ENCODE measurements around the gene C14orf93.

Gene C14orf93

DNA sequence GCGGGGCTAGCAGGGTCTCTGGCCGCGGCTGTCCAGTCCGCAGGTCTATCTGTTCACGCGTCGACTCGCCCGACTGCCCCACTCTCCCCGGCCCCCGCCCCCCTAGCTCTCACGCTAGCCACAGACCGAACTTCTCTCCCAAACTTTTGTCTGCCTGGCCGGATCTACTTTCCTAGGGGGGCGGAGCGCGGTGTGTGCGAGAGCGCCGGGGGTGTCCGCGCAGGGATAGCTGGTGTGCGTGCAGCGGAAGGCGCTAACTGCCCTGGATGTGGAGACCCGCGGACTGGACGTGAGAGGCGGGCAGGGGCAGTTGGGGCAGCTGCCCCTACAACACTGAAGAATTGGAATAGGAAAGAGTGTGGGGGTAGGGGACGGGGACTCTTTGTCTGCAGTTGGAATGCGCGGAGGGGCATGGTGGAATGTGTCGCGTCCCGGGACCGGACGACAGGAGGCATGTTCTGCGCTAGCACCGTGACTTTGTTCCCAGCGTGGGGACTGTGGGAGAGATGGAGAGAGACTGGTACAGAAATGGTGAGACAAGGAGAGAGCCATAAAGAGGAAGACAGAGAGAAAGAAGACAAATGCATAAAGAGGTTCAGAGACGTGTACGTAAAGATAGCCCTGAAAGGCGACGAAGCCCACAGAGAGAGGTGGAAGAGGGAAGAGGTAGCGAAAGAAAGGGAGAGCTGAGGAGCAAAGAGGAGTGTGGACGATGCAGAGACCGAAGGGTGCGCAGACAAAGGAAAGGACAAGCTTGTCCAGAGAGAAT lies 27.3 kb downstream of the C14orf93 start, which contains the start of gene AJUBA:
TSS of gene AJUBA (minus strand) at position 75 of the 769 bp plus-strand sequence. CDS start 285 bp downstream, outside the sequence.
- H3K4me3 ChIP-seq (ENCODE audit: low read length): peak within 1 kb of the TSS; percentile 85
- no peak within 1 kb of the TSS for H3K27ac ChIP-seq (ENCODE audit: low read length)
- H3K36me3 ChIP-seq (ENCODE audit: insufficient read depth, low read depth, low read length): peaks cover 11% of the 10 kb centered on the region; the same call in 1 of the 2 replicates
- H3K9me3 ChIP-seq (ENCODE audit: insufficient read depth, low read depth, low read length): no peaks in the 10 kb centered on the region
- H3K27me3 ChIP-seq (ENCODE audit: insufficient read depth, low read length): peaks cover 26% of the 10 kb centered on the region
- peak within 1 kb of the TSS; percentile 86 for H3K9ac ChIP-seq (ENCODE audit: low read depth, low read length)
- peaks cover 26% of the 10 kb centered on the region for H3K4me1 ChIP-seq (ENCODE audit: insufficient read depth, low read length)

DNA sequence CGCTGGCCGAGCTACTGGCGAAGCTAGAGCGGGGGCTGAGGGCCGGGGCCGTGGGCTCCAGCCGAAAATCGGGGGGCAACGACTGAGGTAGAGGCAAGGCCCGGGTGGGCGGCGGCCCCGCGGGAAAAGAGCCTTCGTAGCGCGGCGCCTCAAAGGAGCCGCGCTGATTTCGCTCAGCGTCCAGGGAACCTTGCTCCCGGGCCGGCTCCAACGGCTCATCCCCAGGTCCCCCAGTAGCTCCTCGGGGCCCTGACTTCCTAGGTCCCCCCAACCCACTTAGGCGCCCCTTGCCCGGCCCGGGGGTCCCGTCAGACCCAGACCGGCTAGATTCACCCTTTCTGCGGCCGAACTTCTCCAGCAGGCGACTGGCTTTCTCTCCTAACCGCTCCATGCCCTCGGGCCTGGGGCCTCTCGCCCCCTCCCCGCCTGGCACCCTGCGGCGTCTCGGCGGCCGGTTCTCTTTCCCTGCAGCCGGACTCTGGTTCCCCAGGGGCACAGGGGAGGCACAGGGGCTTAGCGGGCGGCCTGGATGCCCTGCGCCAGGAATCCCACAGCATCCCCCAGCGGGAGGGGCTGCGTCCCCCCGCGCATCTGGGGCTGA lies 28.0 kb downstream of the C14orf93 start:
- Histone ChIP-seq H3K9me3 (ENCODE audit: insufficient read depth, low read depth, low read length) (no peaks in the 10 kb centered on the region), H3K4me1 (ENCODE audit: insufficient read depth, low read length) (peaks cover 31% of the 10 kb centered on the region), H3K36me3 (ENCODE audit: insufficient read depth, low read depth, low read length) (peaks cover 15% of the 10 kb centered on the region), H3K4me3 (ENCODE audit: low read length) (peak overlapping the region; percentile 85), H3K9ac (ENCODE audit: low read depth, low read length) (peak overlapping the region; percentile 86), H3K27me3 (ENCODE audit: insufficient read depth, low read length) (peaks cover 26% of the 10 kb centered on the region), H3K27ac (ENCODE audit: low read length) (no peak overlapping the region)

DNA sequence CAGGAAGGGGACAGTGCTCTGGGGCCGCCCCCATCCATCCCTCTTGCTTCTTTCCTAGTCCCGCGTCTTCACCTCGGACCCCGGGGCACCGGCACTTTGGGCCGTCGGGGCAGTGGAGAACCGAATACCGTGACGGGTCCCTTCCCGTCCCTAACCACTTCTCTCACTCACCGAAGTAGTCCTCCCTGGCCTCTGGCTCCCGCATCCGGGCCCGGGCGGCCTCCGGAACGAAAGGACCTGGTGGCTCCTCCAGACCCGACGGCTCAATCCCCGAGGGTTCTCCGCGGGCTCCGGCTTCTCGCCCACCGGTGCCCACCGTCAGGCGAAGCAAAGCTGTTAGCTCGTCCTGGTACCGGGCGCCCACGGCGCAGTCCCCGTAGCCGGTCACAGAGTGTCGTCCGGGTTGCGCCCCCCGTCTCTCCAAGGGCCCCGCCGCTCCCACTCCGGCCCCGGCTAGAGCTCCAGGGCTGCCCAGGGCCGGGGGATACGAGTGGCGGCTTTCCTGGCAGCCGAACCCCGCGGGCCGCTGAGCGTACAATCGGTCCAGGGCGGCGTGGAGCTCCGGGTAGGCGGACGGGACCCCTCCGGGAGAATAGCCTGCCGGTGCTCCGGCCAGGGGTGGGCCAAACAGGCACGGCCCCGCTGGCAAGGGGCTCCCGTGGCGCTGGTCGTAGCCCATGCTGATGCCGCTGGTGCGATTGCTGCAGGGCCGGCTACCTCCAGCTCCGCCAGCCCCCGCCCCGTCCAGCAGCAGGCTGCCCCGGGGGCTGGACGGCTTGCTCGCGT lies 28.7 kb downstream of the C14orf93 start:
- H3K9ac ChIP-seq (ENCODE audit: low read depth, low read length): peak overlapping the region; percentile 86
- H3K4me3 ChIP-seq (ENCODE audit: low read length): peak overlapping the region; percentile 85
- peaks cover 38% of the 10 kb centered on the region for H3K4me1 ChIP-seq (ENCODE audit: insufficient read depth, low read length)
- peaks cover 26% of the 10 kb centered on the region for H3K27me3 ChIP-seq (ENCODE audit: insufficient read depth, low read length)
- H3K9me3 ChIP-seq (ENCODE audit: insufficient read depth, low read depth, low read length): no peaks in the 10 kb centered on the region
- no peak overlapping the region for H3K27ac ChIP-seq (ENCODE audit: low read length)
- H3K36me3 ChIP-seq (ENCODE audit: insufficient read depth, low read depth, low read length): peaks cover 22% of the 10 kb centered on the region

DNA sequence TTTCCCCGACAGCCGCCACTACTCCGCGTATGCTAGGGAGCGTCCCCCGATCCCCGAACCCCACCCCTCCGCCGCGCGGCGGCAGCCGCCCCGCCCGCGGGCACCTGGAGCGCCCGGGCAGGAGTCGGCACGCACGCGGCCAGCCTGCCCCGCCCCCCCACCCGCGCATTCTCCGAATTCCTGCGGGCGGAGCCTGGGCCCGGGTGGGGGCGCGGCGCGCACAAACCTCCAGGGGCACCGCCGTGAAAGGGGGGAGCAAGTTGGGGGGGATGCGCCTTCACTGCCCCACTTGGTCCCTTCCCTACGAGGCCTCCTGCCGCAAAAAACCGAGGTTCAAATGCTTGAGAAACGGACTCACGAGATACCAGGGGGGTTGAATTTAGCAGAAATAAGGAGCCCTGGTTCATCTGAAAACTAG lies 29.3 kb downstream of the C14orf93 start:
- H3K4me1 ChIP-seq (ENCODE audit: insufficient read depth, low read length): peaks cover 39% of the 10 kb centered on the region
- peaks cover 26% of the 10 kb centered on the region for H3K27me3 ChIP-seq (ENCODE audit: insufficient read depth, low read length)
- peaks cover 27% of the 10 kb centered on the region for H3K36me3 ChIP-seq (ENCODE audit: insufficient read depth, low read depth, low read length)
- H3K27ac ChIP-seq (ENCODE audit: low read length): no peak overlapping the region
- H3K9me3 ChIP-seq (ENCODE audit: insufficient read depth, low read depth, low read length): no peaks in the 10 kb centered on the region
- H3K9ac ChIP-seq (ENCODE audit: low read depth, low read length): peak overlapping the region; percentile 86
- H3K4me3 ChIP-seq (ENCODE audit: low read length): peak overlapping the region; percentile 86

DNA sequence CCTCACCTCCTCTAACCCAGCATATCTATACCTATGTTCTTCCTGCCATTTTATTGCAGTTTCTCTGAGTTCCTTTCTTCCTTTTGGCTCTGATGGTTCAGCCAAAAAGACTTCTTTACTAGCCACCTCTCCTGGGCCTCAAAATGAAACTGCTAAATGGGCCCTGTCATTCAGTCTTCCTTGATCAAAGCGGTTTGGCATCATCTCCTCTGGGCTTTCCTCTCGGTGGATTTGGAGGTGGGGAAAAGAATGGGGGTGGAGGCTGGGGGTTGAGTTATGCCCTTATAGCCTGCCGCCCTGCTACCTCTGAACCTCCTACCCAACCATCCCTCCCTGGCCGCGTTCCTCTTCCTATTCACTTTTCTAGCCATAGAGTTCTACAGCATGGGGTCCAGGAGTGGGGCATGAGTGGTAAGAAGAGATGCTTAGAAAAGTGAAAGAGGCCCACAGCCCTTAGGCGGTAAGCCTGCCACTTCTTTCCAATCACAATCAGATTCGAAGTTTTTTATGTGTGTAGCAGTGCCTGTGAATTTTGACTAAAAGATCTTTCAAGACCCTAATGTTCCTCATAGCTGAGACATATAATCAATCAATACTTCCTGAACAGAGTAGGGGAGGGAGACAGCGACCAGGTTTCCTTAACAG lies 30.1 kb downstream of the C14orf93 start:
- peaks cover 26% of the 10 kb centered on the region for H3K27me3 ChIP-seq (ENCODE audit: insufficient read depth, low read length)
- H3K9ac ChIP-seq (ENCODE audit: low read depth, low read length): peak overlapping the region; percentile 72; the same call in 1 of the 2 replicates
- H3K36me3 ChIP-seq (ENCODE audit: insufficient read depth, low read depth, low read length): peaks cover 33% of the 10 kb centered on the region
- H3K4me1 ChIP-seq (ENCODE audit: insufficient read depth, low read length): peaks cover 39% of the 10 kb centered on the region
- H3K9me3 ChIP-seq (ENCODE audit: insufficient read depth, low read depth, low read length): no peaks in the 10 kb centered on the region
- no peak overlapping the region for H3K27ac ChIP-seq (ENCODE audit: low read length)
- H3K4me3 ChIP-seq (ENCODE audit: low read length): peak overlapping the region; percentile 86

DNA sequence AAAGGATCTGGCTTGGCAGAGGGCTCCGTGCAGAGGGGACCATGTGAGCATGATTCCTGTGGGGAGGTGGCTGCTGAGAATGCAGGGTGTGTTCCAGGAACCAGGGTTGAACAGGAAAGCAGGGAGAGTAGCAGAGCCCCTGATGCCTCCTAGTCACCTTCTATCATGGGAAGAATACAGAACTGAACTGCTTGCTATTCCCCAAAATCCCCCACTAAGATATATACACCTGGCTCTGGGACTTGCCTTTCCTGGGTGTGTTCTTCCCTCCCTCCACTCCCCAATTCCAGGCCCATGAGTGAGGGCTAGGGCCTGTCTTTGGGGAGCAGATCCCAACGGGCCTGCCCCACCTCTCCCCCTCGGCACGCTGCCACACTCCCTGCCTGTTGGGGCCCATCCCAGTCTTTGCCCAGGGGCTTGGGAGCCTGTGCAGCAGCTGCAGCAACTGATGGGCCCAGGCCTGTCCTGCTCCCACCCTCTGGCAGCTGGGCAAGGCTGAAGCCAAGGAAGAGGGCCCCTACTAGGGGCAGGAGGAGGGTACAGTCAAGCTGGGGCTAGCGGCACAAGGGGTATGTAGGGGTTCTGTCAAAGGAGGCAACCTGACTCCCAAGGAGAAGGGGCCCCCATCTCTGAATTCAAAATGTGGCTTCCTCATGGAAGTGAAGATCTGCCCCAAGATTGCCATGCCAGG lies 30.8 kb downstream of the C14orf93 start:
- Histone ChIP-seq H3K27me3 (ENCODE audit: insufficient read depth, low read length) (peaks cover 26% of the 10 kb centered on the region), H3K9ac (ENCODE audit: low read depth, low read length) (peak overlapping the region; percentile 72; the same call in 1 of the 2 replicates), H3K4me1 (ENCODE audit: insufficient read depth, low read length) (peaks cover 39% of the 10 kb centered on the region), H3K4me3 (ENCODE audit: low read length) (peak overlapping the region; percentile 86; the same call in 1 of the 2 replicates), H3K36me3 (ENCODE audit: insufficient read depth, low read depth, low read length) (peaks cover 40% of the 10 kb centered on the region), H3K27ac (ENCODE audit: low read length) (no peak overlapping the region), H3K9me3 (ENCODE audit: insufficient read depth, low read depth, low read length) (no peaks in the 10 kb centered on the region)

DNA sequence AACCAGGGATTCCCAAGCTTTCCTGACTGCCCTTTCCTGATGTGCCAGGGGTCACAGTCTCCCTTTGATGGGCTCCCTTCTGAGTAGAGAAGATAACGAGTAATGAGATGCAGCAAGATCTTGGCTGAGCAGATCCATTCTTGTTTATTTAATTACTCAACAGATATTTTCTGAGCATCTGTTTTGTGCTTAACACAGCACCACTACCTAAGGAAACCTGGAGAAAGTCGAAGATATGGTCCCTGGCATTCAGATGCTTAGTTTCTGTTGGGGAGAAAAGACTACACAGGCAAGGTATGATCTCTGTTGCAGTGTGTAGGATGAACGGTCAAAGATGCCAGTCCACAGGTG lies 31.5 kb downstream of the C14orf93 start:
- Histone ChIP-seq H3K9me3 (ENCODE audit: insufficient read depth, low read depth, low read length) (no peaks in the 10 kb centered on the region), H3K4me3 (ENCODE audit: low read length) (peak overlapping the region; percentile 86; the same call in 1 of the 2 replicates), H3K27ac (ENCODE audit: low read length) (peak overlapping the region; percentile 73), H3K27me3 (ENCODE audit: insufficient read depth, low read length) (peaks cover 26% of the 10 kb centered on the region), H3K9ac (ENCODE audit: low read depth, low read length) (peak overlapping the region; percentile 72; the same call in 1 of the 2 replicates), H3K36me3 (ENCODE audit: insufficient read depth, low read depth, low read length) (peaks cover 47% of the 10 kb centered on the region), H3K4me1 (ENCODE audit: insufficient read depth, low read length) (peaks cover 39% of the 10 kb centered on the region)

DNA sequence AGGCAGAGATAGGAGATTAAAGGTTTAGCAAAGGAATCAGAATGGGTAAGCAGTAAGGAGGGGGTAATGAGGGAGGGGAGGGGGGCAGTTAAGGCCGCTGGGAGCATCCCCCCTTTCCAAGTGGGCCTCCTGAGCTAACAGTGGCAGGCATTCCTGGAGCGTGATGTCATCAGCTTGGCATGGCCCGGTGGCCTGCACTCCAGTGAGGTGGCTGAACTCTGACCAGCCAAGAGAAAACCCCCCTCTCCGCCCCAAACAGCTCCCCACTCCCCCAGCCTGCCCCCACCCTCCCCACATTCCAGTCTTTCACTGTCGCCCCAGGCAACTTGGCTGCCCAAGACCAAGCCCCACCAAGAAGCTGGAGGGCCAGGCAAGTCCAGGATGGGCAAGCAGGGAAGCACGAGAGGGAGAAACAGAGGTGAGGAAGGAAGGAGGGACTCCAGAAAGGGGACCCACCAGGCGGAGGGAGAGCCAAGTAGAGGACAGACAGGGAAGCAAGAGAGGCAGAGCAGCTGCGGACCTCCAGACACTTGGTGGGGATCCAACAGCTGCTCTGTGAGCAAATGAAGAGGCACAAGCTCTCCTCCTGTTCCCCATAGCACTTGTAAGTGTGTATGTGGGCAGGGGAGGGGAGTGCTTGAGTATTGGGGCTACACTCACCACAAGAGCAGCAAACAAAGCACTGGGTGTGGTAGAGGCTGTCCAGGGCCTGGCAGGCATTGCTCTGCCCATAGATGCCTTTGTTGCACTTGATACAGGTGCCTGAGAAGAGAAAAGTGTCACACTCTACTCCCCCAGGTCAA lies 32.1 kb downstream of the C14orf93 start:
- Histone ChIP-seq H3K4me3 (ENCODE audit: low read length) (peak overlapping the region; percentile 86), H3K4me1 (ENCODE audit: insufficient read depth, low read length) (peaks cover 36% of the 10 kb centered on the region), H3K27ac (ENCODE audit: low read length) (peak overlapping the region; percentile 73), H3K27me3 (ENCODE audit: insufficient read depth, low read length) (peaks cover 22% of the 10 kb centered on the region), H3K9ac (ENCODE audit: low read depth, low read length) (peak overlapping the region; percentile 75; the same call in 1 of the 2 replicates), H3K36me3 (ENCODE audit: insufficient read depth, low read depth, low read length) (peaks cover 53% of the 10 kb centered on the region), H3K9me3 (ENCODE audit: insufficient read depth, low read depth, low read length) (no peaks in the 10 kb centered on the region)

DNA sequence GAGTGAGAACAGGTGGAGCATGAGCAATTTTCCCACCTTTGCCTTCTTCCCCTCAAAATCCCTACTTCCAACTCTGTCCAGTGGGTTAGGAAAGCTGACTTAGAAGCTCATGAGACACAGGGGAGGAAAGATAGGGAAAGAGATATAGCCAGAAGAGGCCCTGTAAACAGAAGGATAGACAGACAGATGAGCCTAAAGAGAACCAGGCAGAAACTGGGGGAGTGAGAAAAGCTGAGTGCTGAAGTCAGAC lies 32.6 kb downstream of the C14orf93 start:
- H3K4me1 ChIP-seq (ENCODE audit: insufficient read depth, low read length): peaks cover 36% of the 10 kb centered on the region
- no peaks in the 10 kb centered on the region for H3K9me3 ChIP-seq (ENCODE audit: insufficient read depth, low read depth, low read length)
- H3K9ac ChIP-seq (ENCODE audit: low read depth, low read length): peak overlapping the region; percentile 75; the same call in 1 of the 2 replicates
- peaks cover 58% of the 10 kb centered on the region for H3K36me3 ChIP-seq (ENCODE audit: insufficient read depth, low read depth, low read length)
- H3K4me3 ChIP-seq (ENCODE audit: low read length): peak overlapping the region; percentile 21
- H3K27ac ChIP-seq (ENCODE audit: low read length): peak overlapping the region; percentile 14
- peaks cover 22% of the 10 kb centered on the region for H3K27me3 ChIP-seq (ENCODE audit: insufficient read depth, low read length)

DNA sequence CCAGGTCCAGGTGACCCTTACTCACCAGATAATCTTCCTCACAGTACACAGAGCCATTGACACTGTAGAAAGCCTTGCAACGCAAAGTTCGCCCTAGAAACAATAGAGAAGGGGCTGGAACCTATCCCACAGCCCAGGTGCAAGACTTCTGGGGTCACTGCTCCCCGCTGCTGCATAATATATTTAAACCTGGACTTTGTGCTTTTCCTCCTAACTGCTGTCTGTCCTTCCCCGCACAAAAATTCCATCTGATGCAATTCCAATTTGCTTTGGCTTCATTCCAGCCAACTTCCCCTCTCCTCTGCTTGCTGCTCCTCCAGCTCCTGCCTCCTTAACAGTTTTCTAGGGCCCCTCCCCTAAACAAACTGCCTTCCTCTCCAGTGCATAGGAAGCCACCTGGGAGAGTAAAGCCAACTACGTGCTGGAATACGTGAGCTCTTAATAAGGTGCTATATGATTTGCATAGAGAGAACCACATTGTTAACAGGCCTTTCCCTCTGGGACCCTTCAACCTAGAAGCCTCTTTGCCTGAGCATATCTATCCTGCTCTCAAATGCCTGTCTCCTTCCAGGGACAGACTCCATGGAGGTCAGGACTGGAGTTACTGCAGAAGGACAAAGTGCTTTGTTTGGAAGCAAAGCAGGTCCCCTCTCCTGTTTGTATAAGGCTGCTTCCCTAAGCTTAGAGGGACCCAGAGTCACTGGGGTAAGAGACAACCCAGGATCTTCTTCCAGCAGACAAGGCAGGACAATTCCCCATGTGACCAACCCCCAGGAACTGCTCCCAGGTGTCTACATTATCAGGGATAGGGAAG lies 33.1 kb downstream of the C14orf93 start:
- peak overlapping the region; percentile 14 for H3K27ac ChIP-seq (ENCODE audit: low read length)
- peaks cover 63% of the 10 kb centered on the region for H3K36me3 ChIP-seq (ENCODE audit: insufficient read depth, low read depth, low read length)
- H3K9me3 ChIP-seq (ENCODE audit: insufficient read depth, low read depth, low read length): no peaks in the 10 kb centered on the region
- H3K4me3 ChIP-seq (ENCODE audit: low read length): peak overlapping the region; percentile 21
- peak overlapping the region; percentile 75; the same call in 1 of the 2 replicates for H3K9ac ChIP-seq (ENCODE audit: low read depth, low read length)
- peaks cover 20% of the 10 kb centered on the region for H3K27me3 ChIP-seq (ENCODE audit: insufficient read depth, low read length)
- peaks cover 36% of the 10 kb centered on the region for H3K4me1 ChIP-seq (ENCODE audit: insufficient read depth, low read length)
